Progenitor cell of endocrine pancreas (in vitro differentiated cells): Measurements from ENCODE around the gene CSNK1G2. TPM values are rescaled to one million over a fixed set of nuclear protein-coding genes. Genes with fewer than 3 reads are reported as not detected.
A peak's percentile ranks its signal among the peaks of the same experiment; 100 is the strongest.

Experiments
- DNase-seq: peaks from one replicate; pipeline ENCODE4 v3.0.0; 2021; ENCODE audit warnings: low spot score; ENCODE audit not compliant: unreplicated experiment
- H3K27ac Mint-ChIP-seq: 2 replicates; pipeline ENCODE4 v1.8.0; 2021; ENCODE audit warnings: mild to moderate bottlenecking, moderate library complexity, mixed read lengths
- H3K27me3 Mint-ChIP-seq: 2 replicates; pipeline ENCODE4 v1.8.0; 2021; ENCODE audit warnings: mixed read lengths
- H3K36me3 Mint-ChIP-seq: 2 replicates; pipeline ENCODE4 v1.8.0; 2022; ENCODE audit warnings: mixed read lengths; ENCODE audit not compliant: insufficient read depth
- H3K4me1 Mint-ChIP-seq: 2 replicates; pipeline ENCODE4 v1.8.0; 2021; ENCODE audit warnings: low read depth, mixed read lengths
- H3K4me3 Mint-ChIP-seq: 2 replicates; pipeline ENCODE4 v1.8.0; 2021; ENCODE audit warnings: low read depth, mild to moderate bottlenecking, moderate library complexity, mixed read lengths
- H3K9me3 Mint-ChIP-seq: 2 replicates; pipeline ENCODE4 v1.8.0; 2021; ENCODE audit warnings: low read depth, mixed read lengths
- total RNA-seq: library from RNA; stranded (reverse); gene quantifications from 2 replicates; pipeline ENCODE4 v1.2.1, GENCODE V29; 2021
- TF ChIP-seq, protein P1 (sequence below): fragments of 200-600 bp; sonication (generic); IDR thresholded peaks from one replicate; pipeline ENCODE4 v1.5.0; 2021; ENCODE audit warnings: antibody characterized with exemption, mild to moderate bottlenecking; ENCODE audit not compliant: unreplicated experiment

CSNK1G2 gene
- total RNA-seq, 1 donor from 2014 or later, result 103 TPM

DNA sequence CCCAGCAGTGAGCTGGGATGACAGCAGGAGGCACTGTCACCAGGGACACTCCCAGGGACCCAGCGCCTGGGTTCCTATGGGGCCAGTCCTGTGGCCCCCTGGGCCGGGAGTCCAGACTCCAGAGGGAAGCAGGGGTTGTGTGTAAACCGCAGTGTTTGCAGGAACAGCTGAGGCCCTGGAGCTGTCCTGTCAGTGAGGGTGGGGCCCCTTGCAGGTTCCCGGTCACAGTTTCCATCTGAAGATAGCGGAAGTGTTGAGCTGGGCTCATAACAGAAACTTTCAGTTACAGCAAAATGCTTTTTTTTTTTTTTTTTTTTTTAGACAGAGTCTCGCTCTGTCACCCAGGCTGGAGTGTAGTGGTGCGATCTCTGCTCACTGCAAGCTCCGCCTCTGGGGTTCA, 17.7 kb upstream of the CSNK1G2 start:
- H3K27ac Mint-ChIP-seq, result no peak overlapping the region
- H3K4me1 Mint-ChIP-seq, result no peaks in the 10 kb centered on the region
- TF ChIP-seq, protein P1, sequence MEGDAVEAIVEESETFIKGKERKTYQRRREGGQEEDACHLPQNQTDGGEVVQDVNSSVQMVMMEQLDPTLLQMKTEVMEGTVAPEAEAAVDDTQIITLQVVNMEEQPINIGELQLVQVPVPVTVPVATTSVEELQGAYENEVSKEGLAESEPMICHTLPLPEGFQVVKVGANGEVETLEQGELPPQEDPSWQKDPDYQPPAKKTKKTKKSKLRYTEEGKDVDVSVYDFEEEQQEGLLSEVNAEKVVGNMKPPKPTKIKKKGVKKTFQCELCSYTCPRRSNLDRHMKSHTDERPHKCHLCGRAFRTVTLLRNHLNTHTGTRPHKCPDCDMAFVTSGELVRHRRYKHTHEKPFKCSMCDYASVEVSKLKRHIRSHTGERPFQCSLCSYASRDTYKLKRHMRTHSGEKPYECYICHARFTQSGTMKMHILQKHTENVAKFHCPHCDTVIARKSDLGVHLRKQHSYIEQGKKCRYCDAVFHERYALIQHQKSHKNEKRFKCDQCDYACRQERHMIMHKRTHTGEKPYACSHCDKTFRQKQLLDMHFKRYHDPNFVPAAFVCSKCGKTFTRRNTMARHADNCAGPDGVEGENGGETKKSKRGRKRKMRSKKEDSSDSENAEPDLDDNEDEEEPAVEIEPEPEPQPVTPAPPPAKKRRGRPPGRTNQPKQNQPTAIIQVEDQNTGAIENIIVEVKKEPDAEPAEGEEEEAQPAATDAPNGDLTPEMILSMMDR, result no peak
- H3K9me3 Mint-ChIP-seq, result peaks cover 4% of the 10 kb centered on the region
- no peak for DNase-seq
- peaks cover 6% of the 10 kb centered on the region for H3K27me3 Mint-ChIP-seq
- peaks cover 13% of the 10 kb centered on the region for H3K36me3 Mint-ChIP-seq
- no peak overlapping the region for H3K4me3 Mint-ChIP-seq

DNA sequence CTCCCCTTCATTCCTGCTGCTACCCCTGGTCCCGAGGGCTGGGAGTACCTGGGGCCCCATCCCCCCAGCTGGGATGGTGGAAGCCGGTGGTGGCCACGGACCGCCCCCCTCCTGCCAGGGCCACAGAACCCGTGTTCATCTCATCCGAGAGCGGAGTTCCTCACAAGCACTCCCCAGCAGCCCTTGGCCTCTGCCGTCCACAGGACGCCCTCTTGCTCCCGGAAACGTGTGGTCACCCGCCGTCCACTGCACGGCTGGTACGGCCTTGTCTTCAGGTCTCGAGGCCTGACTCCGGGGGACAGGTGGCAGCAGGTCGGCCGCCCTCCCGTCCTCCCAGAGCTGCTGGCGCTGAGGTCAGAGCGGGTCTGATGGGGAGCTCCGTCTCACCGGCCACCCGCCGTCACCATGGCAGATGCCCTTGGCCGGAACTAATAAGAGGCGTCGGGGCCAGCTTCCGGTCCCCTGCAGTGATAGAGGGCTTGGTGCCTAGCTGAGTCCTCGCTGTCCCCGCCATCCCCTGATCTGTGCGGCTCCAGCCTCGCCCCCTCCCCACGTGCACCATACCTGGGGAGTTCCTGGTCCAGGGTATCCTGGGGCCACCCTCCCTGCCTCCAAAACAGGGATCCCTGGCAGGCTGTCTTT, 16.5 kb upstream of the CSNK1G2 start:
- Mint-ChIP-seq H3K27me3 (peaks cover 6% of the 10 kb centered on the region), H3K36me3 (peaks cover 10% of the 10 kb centered on the region)

DNA sequence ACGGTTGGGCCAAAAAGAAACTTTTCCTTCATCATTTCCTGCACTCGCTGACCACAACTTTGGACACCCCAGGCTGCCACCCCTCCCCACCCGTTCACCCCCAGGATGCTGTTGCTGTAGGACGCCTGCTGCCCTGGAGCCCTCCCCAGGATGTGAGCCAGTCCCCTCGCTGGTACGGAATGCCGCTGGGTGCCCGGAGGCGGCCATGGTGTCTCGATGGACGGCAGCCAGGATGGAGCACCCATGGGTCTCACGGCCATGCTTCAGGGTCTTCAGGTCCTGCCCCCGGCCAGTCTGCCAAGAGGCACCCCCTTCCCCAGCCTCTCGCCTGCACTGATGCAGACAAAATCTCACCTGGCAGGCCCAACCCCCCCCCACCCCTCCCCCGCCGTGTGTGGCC, 15.4 kb upstream of the CSNK1G2 start:
- Mint-ChIP-seq H3K4me3 (no peak overlapping the region), H3K36me3 (peaks cover 9% of the 10 kb centered on the region), H3K27ac (no peak overlapping the region), H3K4me1 (no peaks in the 10 kb centered on the region), H3K9me3 (peaks cover 4% of the 10 kb centered on the region), H3K27me3 (peaks cover 6% of the 10 kb centered on the region)
- no peak for DNase-seq
- TF ChIP-seq, protein P1, result no peak

More for the DNA sequence above, 16.5 kb upstream of the CSNK1G2 start:
- no peak overlapping the region for H3K27ac Mint-ChIP-seq
- peaks cover 4% of the 10 kb centered on the region for H3K9me3 Mint-ChIP-seq
- H3K4me1 Mint-ChIP-seq, result no peaks in the 10 kb centered on the region
- no peak overlapping the region for H3K4me3 Mint-ChIP-seq
- TF ChIP-seq, protein P1, result no peak
- no peak for DNase-seq

DNA sequence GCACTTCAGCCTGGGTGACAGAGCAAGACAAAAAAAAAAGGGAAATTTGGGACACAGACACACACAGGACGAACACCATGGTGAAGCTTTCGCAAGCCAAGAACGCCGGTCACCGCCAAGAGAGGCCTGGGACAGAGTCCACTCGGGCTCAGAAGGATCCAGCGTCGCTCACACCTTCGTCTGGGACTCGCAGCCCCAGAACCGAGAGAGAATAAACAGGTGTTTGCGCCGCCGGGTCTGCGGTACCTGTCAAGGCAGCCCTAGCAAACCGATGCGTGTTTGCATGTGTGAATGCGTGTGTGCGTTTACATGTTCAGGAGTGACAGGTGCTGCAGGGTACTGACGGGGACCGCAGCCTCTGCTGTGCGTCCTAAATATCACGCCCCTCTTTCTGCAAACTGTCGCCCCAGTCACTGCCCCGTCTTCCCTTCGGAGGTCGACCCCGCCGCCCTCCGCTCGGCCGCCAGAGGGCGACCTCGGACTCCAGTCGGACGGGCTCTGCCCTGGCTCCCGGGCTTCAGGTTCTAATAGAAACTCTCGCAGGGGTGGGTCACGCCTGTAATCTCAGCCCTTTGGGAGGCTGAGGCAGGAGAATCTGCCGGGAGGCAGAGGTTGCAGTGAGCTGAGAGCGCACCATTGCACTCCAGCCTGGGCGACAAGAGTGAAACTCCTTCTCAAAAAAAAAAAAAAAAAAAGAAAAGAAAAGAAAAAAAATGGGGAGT, 11.8 kb upstream of the CSNK1G2 start:
- no peak overlapping the region for H3K27ac Mint-ChIP-seq
- peaks cover 4% of the 10 kb centered on the region for H3K36me3 Mint-ChIP-seq
- peaks cover 10% of the 10 kb centered on the region for H3K27me3 Mint-ChIP-seq
- peak; percentile 79 for DNase-seq
- H3K4me3 Mint-ChIP-seq, result peak overlapping the region; percentile 41
- TF ChIP-seq, protein P1, result peak; percentile 83
- no peaks in the 10 kb centered on the region for H3K4me1 Mint-ChIP-seq
- peaks cover 8% of the 10 kb centered on the region for H3K9me3 Mint-ChIP-seq

DNA sequence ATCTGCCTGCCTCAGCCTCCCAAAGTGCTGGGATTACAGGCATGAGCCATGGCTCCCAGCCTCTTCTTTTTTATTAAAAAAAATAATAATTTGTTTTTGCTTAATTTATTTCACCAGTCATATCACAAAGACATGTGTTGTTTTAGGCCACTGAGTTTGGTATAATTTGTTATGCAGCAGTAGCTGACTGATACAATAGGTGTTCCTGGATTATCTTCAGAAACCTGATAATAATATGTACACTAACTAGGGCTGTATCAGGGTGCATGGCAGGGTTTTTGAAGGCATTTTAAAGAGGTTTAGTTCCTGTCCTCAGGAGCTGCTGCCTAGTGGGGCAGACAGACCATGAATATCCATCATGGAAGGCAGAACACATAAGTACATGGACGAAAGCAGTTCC, 9.5 kb upstream of the CSNK1G2 start:
- Mint-ChIP-seq H3K36me3 (peaks cover 5% of the 10 kb centered on the region), H3K27me3 (peaks cover 10% of the 10 kb centered on the region), H3K27ac (no peak overlapping the region), H3K9me3 (peaks cover 11% of the 10 kb centered on the region), H3K4me1 (peaks cover 2% of the 10 kb centered on the region), H3K4me3 (no peak overlapping the region)
- no peak for DNase-seq
- TF ChIP-seq, protein P1, result no peak
